Left lung (tissue), 14 donors: ENCODE measurements around the gene SLC27A1. TPM values are rescaled to one million over a fixed set of nuclear protein-coding genes. Genes with fewer than 3 reads are reported as not detected.
A peak's percentile ranks its signal among the peaks of the same experiment; 100 is the strongest.

Experiments
- ATAC-seq: fragments of 200-7000 bp; cut with Tn5 transposase; one replicate; pipeline ENCODE4 v1.9.1; 2020; ENCODE audit warnings: moderate library complexity
- DNase-seq, 4 donors: peaks; one replicate each; pipeline ENCODE4 v3.0.0-alpha.2; 2013 to 2020
- H3K27ac ChIP-seq, 2 donors: fragments of 200-600 bp; sonication (generic) in 1 of 2; one replicate each; pipeline versions ENCODE4 v1.5.0 to v1.8.0; 2020 to 2021
- H3K27me3 ChIP-seq, 2 donors: fragments of 200-600 bp; sonication (generic) in 1 of 2; one replicate each; pipeline versions ENCODE4 v1.5.0 to v1.8.0; 2020 to 2021
- H3K36me3 ChIP-seq, 2 donors: fragments of 200-600 bp; sonication (generic) in 1 of 2; one replicate each; pipeline versions ENCODE4 v1.5.0 to v1.8.0; 2020 to 2021
- H3K4me1 ChIP-seq, 2 donors: fragments of 200-600 bp; one replicate each; pipeline ENCODE4 v1.8.0; 2021
- H3K4me3 ChIP-seq, 2 donors: fragments of 200-600 bp; sonication (generic) in 1 of 2; one replicate each; pipeline versions ENCODE4 v1.5.0 to v1.8.0; 2020 to 2021; ENCODE audit warnings: mild to moderate bottlenecking in 1 of 2
- H3K9me3 ChIP-seq, 2 donors: fragments of 200-600 bp; sonication (generic) in 1 of 2; one replicate each; pipeline versions ENCODE4 v1.5.0 to v1.8.0; 2020 to 2021
- intact Hi-C, 2 donors: fragments of 100-400 bp; cut with DNase I; formaldehyde crosslinking; loops; one replicate each; pipeline versions ENCODE4 v1.11.2 to v1.14.2; 2022
- long read RNA-seq, 12 donors: library from polyadenylated mRNA in 2 of 12; unstranded in 2 of 12; transcript quantifications; one replicate each; pipeline ENCODE4 v2.0.0 and lab custom pipeline, GENCODE V29; 2019 to 2026
- polyA plus RNA-seq, 6 donors: library from polyadenylated mRNA; unstranded; fragments of 120-200 nt; gene quantifications; one replicate each; pipeline ENCODE4 v1.2.1, GENCODE V29; 2013; ENCODE audit not compliant: insufficient read length in 6 of 6
- total RNA-seq, 2 donors: library from RNA; stranded (reverse); fragmentation: NEBNext Ultra II Directional; extraction: Animal tissue kit (Norgen Biotek cat#: 25700); gene quantifications; one replicate each; pipeline ENCODE4 v1.2.1, GENCODE V29; 2021
- TF ChIP-seq, protein P1 (sequence below), 2 donors: fragments of 200-600 bp; sonication (generic) in 1 of 2; IDR thresholded peaks; one replicate each; pipeline versions ENCODE4 v1.5.0 to v1.8.0; 2021; ENCODE audit warnings: antibody characterized with exemption in 2 of 2
- donor health status: DM: no; HTN: yes; CAD: no.
- donor health status: DM: no; HTN: no; CAD: no.

SLC27A1 gene
- total RNA-seq: 10 to 100 TPM; 16.9 to 21.9 TPM
- 10 to 100 TPM; 21.0 to 28.1 (median 26.4) TPM for polyA plus RNA-seq
- long read RNA-seq, donor 1, partial matches to known transcripts: 9 of 11 reads
- long read RNA-seq, donor 1, other reads (novel, unspliced or antisense): 0 of 11 reads
- long read RNA-seq, donor 2, partial matches to known transcripts: 16 of 16 reads
- long read RNA-seq, donor 2, other reads (novel, unspliced or antisense): 0 of 16 reads
- long read RNA-seq, donor 3, partial matches to known transcripts: 0 of 1 reads
- long read RNA-seq, donor 3, other reads (novel, unspliced or antisense): 0 of 1 reads
- long read RNA-seq, donor 4, partial matches to known transcripts: 3 of 3 reads
- long read RNA-seq, donor 4, other reads (novel, unspliced or antisense): 0 of 3 reads
- long read RNA-seq, donor 5, partial matches to known transcripts: 6 of 10 reads
- long read RNA-seq, donor 5, other reads (novel, unspliced or antisense): 0 of 10 reads
- long read RNA-seq, donor 6, partial matches to known transcripts: 13 of 14 reads
- long read RNA-seq, donor 6, other reads (novel, unspliced or antisense): 0 of 14 reads
- long read RNA-seq, donor 7, partial matches to known transcripts: 0 of 3 reads
- long read RNA-seq, donor 7, other reads (novel, unspliced or antisense): 0 of 3 reads
- long read RNA-seq, donor 8, partial matches to known transcripts: 0 of 2 reads
- long read RNA-seq, donor 8, other reads (novel, unspliced or antisense): 0 of 2 reads
- long read RNA-seq, donor 9, partial matches to known transcripts: 0 of 1 reads
- long read RNA-seq, donor 9, other reads (novel, unspliced or antisense): 0 of 1 reads
- long read RNA-seq, donor 10, partial matches to known transcripts: 0 of 3 reads
- long read RNA-seq, donor 10, other reads (novel, unspliced or antisense): 2 of 3 reads
- long read RNA-seq, donor 11: 0 reads
- long read RNA-seq, donor 12, partial matches to known transcripts: 0 of 1 reads
- long read RNA-seq, donor 12, other reads (novel, unspliced or antisense): 0 of 1 reads

DNA sequence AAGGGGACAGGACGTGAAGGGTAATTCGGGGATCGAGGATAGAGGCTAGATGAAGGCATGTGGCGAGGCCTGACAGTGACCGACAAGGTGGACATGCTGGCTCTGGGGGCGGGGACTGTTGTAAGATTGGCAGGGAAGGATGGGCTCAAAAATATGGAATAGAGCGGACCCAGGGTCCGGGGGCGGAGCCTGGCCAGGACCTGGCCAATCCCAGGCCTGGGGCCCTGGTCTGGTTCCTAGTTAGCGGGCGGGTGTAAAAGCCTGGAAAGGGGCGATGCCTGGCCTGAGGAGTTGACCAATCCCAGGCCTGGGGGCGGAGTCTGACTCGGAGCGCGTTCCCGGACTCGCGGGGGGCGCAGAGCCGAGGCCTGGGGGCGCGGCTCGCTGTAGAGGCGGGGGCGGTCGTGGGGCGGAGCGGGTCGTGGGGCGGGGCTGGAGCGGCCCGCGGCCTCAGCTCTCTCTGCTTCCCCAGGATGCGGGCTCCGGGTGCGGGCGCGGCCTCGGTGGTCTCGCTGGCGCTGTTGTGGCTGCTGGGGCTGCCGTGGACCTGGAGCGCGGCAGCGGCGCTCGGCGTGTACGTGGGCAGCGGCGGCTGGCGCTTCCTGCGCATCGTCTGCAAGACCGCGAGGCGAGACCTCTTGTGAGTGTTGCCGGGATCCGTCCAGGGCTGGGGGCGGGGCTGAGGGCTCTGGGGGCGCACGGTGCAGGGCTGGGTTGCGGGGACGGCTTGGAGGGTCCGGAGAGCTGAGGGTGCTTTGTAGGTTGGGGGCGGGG lies at the start of gene SLC27A1:
Gene SLC27A1 (plus strand): TSS at position 457 of the 774 bp plus-strand sequence. CDS start 17 bp downstream, at position 474.
- peak within 1 kb of the TSS; percentile 73 to 81 for H3K4me3 ChIP-seq
- intact Hi-C loops: no loop called here
- peak within 1 kb of the TSS; percentile 78 to 82 for H3K27ac ChIP-seq
- H3K27me3 ChIP-seq: peaks cover 0 to 4% of the 10 kb centered on the region in 2 donors
- peak; percentile 89 for ATAC-seq
- H3K36me3 ChIP-seq: no peaks in the 10 kb centered on the region
- peak; percentile 97 to 100 (median 99) for DNase-seq
- TF ChIP-seq, protein P1, sequence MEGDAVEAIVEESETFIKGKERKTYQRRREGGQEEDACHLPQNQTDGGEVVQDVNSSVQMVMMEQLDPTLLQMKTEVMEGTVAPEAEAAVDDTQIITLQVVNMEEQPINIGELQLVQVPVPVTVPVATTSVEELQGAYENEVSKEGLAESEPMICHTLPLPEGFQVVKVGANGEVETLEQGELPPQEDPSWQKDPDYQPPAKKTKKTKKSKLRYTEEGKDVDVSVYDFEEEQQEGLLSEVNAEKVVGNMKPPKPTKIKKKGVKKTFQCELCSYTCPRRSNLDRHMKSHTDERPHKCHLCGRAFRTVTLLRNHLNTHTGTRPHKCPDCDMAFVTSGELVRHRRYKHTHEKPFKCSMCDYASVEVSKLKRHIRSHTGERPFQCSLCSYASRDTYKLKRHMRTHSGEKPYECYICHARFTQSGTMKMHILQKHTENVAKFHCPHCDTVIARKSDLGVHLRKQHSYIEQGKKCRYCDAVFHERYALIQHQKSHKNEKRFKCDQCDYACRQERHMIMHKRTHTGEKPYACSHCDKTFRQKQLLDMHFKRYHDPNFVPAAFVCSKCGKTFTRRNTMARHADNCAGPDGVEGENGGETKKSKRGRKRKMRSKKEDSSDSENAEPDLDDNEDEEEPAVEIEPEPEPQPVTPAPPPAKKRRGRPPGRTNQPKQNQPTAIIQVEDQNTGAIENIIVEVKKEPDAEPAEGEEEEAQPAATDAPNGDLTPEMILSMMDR (IDR thresholded peaks at IDR 0.05): no peak
- peaks cover 11 to 59% of the 10 kb centered on the region in 2 donors for H3K4me1 ChIP-seq
- no peaks in the 10 kb centered on the region for H3K9me3 ChIP-seq

DNA sequence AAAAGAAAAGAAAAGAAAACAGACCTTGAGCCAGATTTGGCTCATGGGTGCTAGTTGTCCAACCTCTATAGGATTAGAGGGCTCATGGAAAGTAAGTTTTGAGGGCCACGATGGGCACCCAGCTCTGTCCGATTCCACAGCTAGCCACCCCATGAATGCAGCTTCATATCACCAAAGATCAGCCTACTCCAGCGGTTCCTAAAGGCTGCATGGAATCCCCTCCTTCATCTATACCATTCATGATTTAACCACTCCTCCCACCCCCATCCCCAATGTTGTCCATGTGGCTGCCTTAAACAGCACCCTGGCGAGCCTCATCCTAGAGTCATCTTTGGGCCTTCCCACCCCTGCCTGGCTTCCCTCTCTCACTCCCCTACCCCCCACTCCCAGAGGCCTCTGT lies 48.4 kb upstream of the SLC27A1 start:
- DNase-seq (peak in 1 of 4 donors; percentile 24), ATAC-seq (no peak)
- H3K4me1 ChIP-seq: peaks cover 5 to 13% of the 10 kb centered on the region in 2 donors
- H3K27me3 ChIP-seq: no peaks in the 10 kb centered on the region
- peaks cover 0 to 10% of the 10 kb centered on the region in 2 donors for H3K36me3 ChIP-seq
- H3K4me3 ChIP-seq: no peak overlapping the region
- H3K27ac ChIP-seq: no peak overlapping the region
- intact Hi-C loops: no loop called here
- TF ChIP-seq, protein P1 (IDR thresholded peaks at IDR 0.05): no peak
- no peaks in the 10 kb centered on the region for H3K9me3 ChIP-seq

DNA sequence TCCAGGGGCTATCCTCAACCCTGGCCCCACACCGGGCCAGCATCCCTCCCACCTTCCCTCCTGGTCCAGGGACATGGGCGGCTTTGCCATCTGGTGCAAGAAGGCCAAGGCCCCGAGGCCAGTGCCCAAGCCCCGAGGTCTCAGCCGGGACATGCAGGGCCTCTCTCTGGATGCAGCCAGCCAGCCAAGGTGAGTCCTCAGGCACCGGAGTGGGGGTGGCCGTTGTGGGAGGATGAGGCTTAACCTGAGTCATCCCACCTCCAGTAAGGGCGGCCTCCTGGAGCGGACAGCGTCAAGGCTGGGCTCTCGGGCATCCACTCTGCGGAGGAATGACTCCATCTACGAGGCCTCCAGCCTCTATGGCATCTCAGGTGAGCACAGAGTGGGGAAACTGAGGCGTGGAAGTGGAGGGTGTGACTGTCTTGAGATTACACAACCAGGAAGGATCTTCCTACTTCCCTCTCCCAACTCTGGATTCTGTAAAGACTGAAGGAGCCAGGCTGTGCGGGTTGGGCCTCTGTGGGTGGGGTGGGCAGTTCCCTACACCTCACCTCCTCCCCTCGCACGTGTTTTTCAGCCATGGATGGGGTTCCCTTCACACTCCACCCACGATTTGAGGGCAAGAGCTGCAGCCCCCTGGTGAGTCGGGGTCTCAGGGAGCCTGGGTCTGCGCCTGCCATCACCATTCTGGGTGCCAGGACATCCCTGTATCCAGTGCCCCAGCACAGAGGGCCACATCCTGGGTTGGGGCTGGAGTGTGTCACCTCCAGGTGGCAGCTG lies 46.7 kb upstream of the SLC27A1 start:
- Histone ChIP-seq H3K4me1 (peaks cover 5 to 13% of the 10 kb centered on the region in 2 donors), H3K27me3 (no peaks in the 10 kb centered on the region), H3K9me3 (no peaks in the 10 kb centered on the region), H3K4me3 (no peak overlapping the region), H3K27ac (no peak overlapping the region), H3K36me3 (peaks cover 0 to 10% of the 10 kb centered on the region in 2 donors)
- TF ChIP-seq, protein P1 (IDR thresholded peaks at IDR 0.05): no peak
- peak in 1 of 4 donors; percentile 78 for DNase-seq
- intact Hi-C loops: no loop called here
- ATAC-seq: no peak

DNA sequence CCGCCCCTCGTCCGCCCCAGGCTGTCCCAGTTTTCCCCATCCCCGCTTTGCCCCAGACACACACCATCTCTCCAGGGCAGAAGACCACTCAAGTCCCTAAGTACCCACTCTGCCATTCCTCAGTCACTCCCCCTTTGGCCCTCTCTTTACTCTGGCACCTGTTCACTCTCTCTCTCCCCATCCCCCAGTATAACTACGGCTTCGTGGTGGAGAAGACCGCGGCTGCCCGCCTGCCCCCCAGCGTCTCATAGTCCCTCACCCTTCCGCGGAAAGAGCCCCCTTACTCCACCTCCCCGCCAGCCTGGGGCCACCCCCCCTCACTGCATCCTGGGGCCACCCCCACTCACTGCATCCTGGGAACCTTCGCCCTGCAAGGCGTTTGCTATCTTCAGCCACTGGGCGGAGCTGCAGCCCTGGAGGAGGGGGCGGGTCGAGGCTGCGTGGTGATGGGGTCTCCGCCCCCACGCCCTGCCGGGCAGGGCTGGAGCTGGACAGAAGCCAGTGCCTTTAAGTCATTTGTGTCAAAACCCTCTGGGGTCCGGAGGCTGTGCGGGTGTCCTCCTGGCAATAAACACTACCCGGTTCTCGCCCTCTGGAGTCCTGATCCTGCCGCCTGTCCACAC lies 45.5 kb upstream of the SLC27A1 start:
- Histone ChIP-seq H3K27me3 (no peaks in the 10 kb centered on the region), H3K27ac (no peak overlapping the region), H3K36me3 (peaks cover 0 to 10% of the 10 kb centered on the region in 2 donors), H3K4me3 (no peak overlapping the region), H3K4me1 (peaks cover 0 to 6% of the 10 kb centered on the region in 2 donors), H3K9me3 (no peaks in the 10 kb centered on the region)
- TF ChIP-seq, protein P1 (IDR thresholded peaks at IDR 0.05): no peak
- DNase-seq (peak in 2 of 4 donors; percentile 63 to 68), ATAC-seq (peak; percentile 27)
- intact Hi-C loops: no loop called here
